Left lung (tissue), 10 donors: ENCODE results near the gene ADCY4. TPM values are rescaled to one million over a fixed set of nuclear protein-coding genes. Genes with fewer than 3 reads are reported as not detected.

Experiments
- ATAC-seq: fragments of 200-7000 bp; cut with Tn5 transposase; one replicate; pipeline ENCODE4 v1.9.1; 2020; ENCODE audit warnings: moderate library complexity
- DNase-seq, 4 donors: peaks; one replicate each; pipeline ENCODE4 v3.0.0-alpha.2; 2013 to 2020
- H3K27ac ChIP-seq, 2 donors: fragments of 200-600 bp; sonication (generic) in 1 of 2; one replicate each; pipeline versions ENCODE4 v1.5.0 to v1.8.0; 2020 to 2021
- H3K27me3 ChIP-seq, 2 donors: fragments of 200-600 bp; sonication (generic) in 1 of 2; one replicate each; pipeline versions ENCODE4 v1.5.0 to v1.8.0; 2020 to 2021
- H3K36me3 ChIP-seq, 2 donors: fragments of 200-600 bp; sonication (generic) in 1 of 2; one replicate each; pipeline versions ENCODE4 v1.5.0 to v1.8.0; 2020 to 2021
- H3K4me1 ChIP-seq, 2 donors: fragments of 200-600 bp; one replicate each; pipeline ENCODE4 v1.8.0; 2021
- H3K4me3 ChIP-seq, 2 donors: fragments of 200-600 bp; sonication (generic) in 1 of 2; one replicate each; pipeline versions ENCODE4 v1.5.0 to v1.8.0; 2020 to 2021; ENCODE audit warnings: mild to moderate bottlenecking in 1 of 2
- H3K9me3 ChIP-seq, 2 donors: fragments of 200-600 bp; sonication (generic) in 1 of 2; one replicate each; pipeline versions ENCODE4 v1.5.0 to v1.8.0; 2020 to 2021
- CTCF ChIP-seq, 2 donors: fragments of 200-600 bp; sonication (generic) in 1 of 2; IDR thresholded peaks; one replicate each; pipeline versions ENCODE4 v1.5.0 to v1.8.0; 2021; ENCODE audit warnings: antibody characterized with exemption in 2 of 2
- intact Hi-C, 2 donors: fragments of 100-400 bp; cut with DNase I; formaldehyde crosslinking; loops; one replicate each; pipeline versions ENCODE4 v1.11.2 to v1.14.2; 2022
- polyA plus RNA-seq, 6 donors: library from polyadenylated mRNA; unstranded; fragments of 120-200 nt; gene quantifications; one replicate each; pipeline ENCODE4 v1.2.1, GENCODE V29; 2013; ENCODE audit not compliant: insufficient read length in 6 of 6
- total RNA-seq, 2 donors: library from RNA; stranded (reverse); fragmentation: NEBNext Ultra II Directional; extraction: Animal tissue kit (Norgen Biotek cat#: 25700); gene quantifications; one replicate each; pipeline ENCODE4 v1.2.1, GENCODE V29; 2021
- donor health status: DM: no; HTN: yes; CAD: no.
- donor health status: DM: no; HTN: no; CAD: no.

The ADCY4 gene
- total and polyA plus RNA-seq, 8 donors = 25.7 to 48.5 (median 34.3) TPM

DNA sequence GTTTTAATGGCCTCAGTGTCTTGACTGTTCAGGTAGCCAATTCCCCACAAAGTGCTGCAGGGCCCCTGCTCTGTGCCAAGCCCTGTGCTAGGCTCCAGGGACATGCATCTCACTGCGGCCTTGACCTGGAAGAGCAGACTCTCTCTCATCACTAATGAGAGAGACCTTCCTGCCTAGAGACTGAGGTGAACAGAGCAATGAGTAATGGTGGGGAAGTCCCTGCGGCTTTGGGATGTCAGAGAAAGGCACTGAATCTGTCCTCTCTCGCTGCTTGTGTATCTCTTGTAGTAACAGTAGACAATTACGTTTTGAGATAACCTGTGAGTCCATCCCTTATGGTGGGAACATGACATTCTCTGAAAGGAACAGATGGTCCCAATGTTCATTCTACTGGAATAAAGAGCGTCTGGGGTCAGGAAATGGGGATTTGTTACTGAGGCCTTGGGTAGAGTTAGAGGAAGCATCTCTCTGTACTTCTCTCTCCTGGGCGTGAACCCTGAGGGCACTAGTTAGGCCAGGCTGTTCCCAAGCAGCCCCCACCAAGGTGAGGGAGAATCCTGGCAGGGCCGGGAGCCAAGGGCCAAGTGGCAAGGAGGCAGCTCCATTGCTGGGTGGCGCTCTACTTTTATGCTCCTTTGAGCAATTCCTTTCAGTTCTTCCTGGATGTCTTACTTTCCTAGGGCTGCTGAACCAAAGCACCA is 46.6 kb upstream of the ADCY4 start:
- H3K4me3 ChIP-seq = no peak overlapping the region
- no peak for DNase-seq
- no peaks in the 10 kb centered on the region for H3K36me3 ChIP-seq
- no peaks in the 10 kb centered on the region for H3K27me3 ChIP-seq
- intact Hi-C loops = no loop called here
- H3K27ac ChIP-seq = no peak overlapping the region
- TF ChIP-seq CTCF (IDR thresholded peaks at IDR 0.05) = no peak
- no peaks in the 10 kb centered on the region for H3K9me3 ChIP-seq
- H3K4me1 ChIP-seq = no peaks in the 10 kb centered on the region
- ATAC-seq = no peak

DNA sequence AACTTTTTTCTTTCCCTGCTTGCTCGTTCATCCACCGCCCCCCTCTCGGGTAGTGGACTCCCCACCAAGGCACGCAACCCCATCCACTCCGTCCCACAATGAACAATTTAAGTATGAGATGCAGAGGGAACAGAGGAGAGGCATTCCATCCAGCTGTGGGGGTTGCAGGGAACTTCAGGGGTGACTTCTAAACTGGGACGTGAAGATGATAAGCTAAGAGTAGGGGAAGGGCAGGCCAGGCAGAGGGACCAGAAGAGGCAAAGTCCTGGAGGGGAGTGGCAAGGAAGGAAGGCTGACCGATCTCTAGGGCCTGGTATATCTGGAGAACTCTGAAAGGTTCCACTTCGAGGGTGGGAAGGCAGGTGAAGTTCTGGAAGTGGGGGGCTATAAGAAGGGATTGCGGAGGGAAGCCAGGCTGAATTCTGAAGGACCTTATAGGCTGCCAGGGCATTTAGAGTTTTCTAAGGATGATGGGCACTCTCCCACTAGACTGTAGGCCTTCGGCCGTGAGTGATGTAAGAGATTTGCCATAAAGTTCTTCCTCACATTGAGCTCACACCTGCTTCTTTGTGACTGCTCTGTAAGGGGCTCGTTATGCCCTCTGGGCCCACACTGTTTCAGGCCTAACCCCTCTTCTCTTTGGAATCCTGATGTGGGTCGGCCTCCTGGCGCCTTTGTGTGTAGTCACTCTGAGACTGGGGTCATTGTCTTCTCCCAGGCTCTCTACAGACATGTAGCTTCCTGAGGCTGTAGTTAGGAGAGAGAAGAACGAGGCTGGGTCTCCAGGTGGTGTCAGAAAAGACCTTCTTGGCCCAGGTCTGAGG is 45.2 kb upstream of the ADCY4 start:
- no peaks in the 10 kb centered on the region for H3K4me1 ChIP-seq
- no peak for DNase-seq
- no peaks in the 10 kb centered on the region for H3K36me3 ChIP-seq
- no peaks in the 10 kb centered on the region for H3K27me3 ChIP-seq
- intact Hi-C loops = no loop called here
- H3K9me3 ChIP-seq = no peaks in the 10 kb centered on the region
- H3K27ac ChIP-seq = no peak overlapping the region
- H3K4me3 ChIP-seq = no peak overlapping the region
- TF ChIP-seq CTCF (IDR thresholded peaks at IDR 0.05) = no peak
- no peak for ATAC-seq

- Histone ChIP-seq H3K4me1 (no peaks in the 10 kb centered on the region), H3K9me3 (no peaks in the 10 kb centered on the region), H3K27ac (no peak overlapping the region), H3K27me3 (no peaks in the 10 kb centered on the region), H3K36me3 (no peaks in the 10 kb centered on the region), H3K4me3 (no peak overlapping the region)
- intact Hi-C loops = no loop called here
- ATAC-seq (no peak), DNase-seq (no peak)
- no peak for TF ChIP-seq CTCF (IDR thresholded peaks at IDR 0.05)
Observed at GRCh38 chr14:24378981-24379906, 44.4 kb upstream of the ADCY4 start.

DNA sequence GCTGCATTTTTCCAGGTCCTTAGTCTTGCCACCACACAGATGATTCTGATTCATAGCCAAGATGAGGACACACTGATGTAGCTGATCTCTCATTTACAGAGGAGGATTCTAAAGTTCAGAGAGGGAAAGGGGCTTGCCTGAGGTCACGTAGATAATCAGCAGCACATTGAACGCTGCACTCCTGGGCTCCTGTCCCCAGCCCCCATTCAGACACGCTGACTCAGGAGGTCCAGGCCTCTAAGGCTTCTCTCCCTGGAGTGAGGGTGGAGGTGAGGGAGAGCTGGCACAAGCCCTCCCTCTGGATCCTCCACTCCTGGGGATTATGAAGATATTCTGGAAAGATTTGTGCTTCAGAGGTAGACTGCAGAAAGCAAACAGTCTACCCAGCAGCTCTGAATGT is 43.5 kb upstream of the ADCY4 start:
- Histone ChIP-seq H3K9me3 (no peaks in the 10 kb centered on the region), H3K27me3 (no peaks in the 10 kb centered on the region), H3K4me1 (no peaks in the 10 kb centered on the region), H3K4me3 (no peak overlapping the region), H3K36me3 (no peaks in the 10 kb centered on the region), H3K27ac (no peak overlapping the region)
- intact Hi-C loops = no loop called here
- ATAC-seq (no peak), DNase-seq (no peak)
- TF ChIP-seq CTCF (IDR thresholded peaks at IDR 0.05) = no peak
